HG03039 (cell line): ENCODE results near the gene AUH.
"Not testable (repeated sequence)": the region's sequence is repeated elsewhere in the genome, so short reads cannot be mapped to it uniquely, and the experiment has no call there.

Source experiments
- ATAC-seq: cut with Tn5 transposase; IDR thresholded peaks from one replicate; pipeline ENCODE4 v1.9.1; 2021; ENCODE audit warnings: mild to moderate bottlenecking, moderate library complexity; ENCODE audit not compliant: unreplicated experiment

AUH gene

GRCh38 chr9:91361291-91362050, at the start of gene AUH:
AUH (minus strand) TSS chr9:91361918; CDS start chr9:91361889, 29 bp downstream.
- ATAC-seq, result peak; percentile 82

- no peak for ATAC-seq
Measured at GRCh38 chr9:91411096-91411771, 49.5 kb upstream of the AUH start.

GRCh38 chr9:91410161-91410560, 48.4 kb upstream of the AUH start:
- no peak for ATAC-seq

- no peak for ATAC-seq
Measured at GRCh38 chr9:91408475-91408874, 46.8 kb upstream of the AUH start.

GRCh38 chr9:91407580-91408318, 46.0 kb upstream of the AUH start:
- no peak for ATAC-seq

GRCh38 chr9:91405343-91406077, 43.8 kb upstream of the AUH start:
- ATAC-seq, result no peak

GRCh38 chr9:91403665-91404543, 42.2 kb upstream of the AUH start:
- ATAC-seq, result no peak

- ATAC-seq, result no peak
Measured at GRCh38 chr9:91398926-91399325, 37.2 kb upstream of the AUH start.

GRCh38 chr9:91395553-91396471, 34.1 kb upstream of the AUH start:
- no peak for ATAC-seq

- no peak for ATAC-seq
Measured at GRCh38 chr9:91395106-91395552, 33.4 kb upstream of the AUH start.

- ATAC-seq, result no peak
Measured at GRCh38 chr9:91393826-91394225, 32.1 kb upstream of the AUH start.

GRCh38 chr9:91392435-91392834, 30.7 kb upstream of the AUH start:
- no peak for ATAC-seq

GRCh38 chr9:91391818-91392217, 30.1 kb upstream of the AUH start:
- no peak for ATAC-seq

- no peak for ATAC-seq
Measured at GRCh38 chr9:91391412-91391811, 29.7 kb upstream of the AUH start.

GRCh38 chr9:91389686-91390085, 28.0 kb upstream of the AUH start:
- not testable (repeated sequence) for ATAC-seq

GRCh38 chr9:91386765-91387164, 25.0 kb upstream of the AUH start:
- ATAC-seq, result no peak

GRCh38 chr9:91384954-91385353, 23.2 kb upstream of the AUH start:
- ATAC-seq, result no peak

- ATAC-seq, result no peak
Measured at GRCh38 chr9:91383577-91383976, 21.9 kb upstream of the AUH start.

- ATAC-seq, result no peak
Measured at GRCh38 chr9:91382298-91382697, 20.6 kb upstream of the AUH start.
